GM18868 (cell line): ENCODE measurements around the gene SLC35B2.
"Not testable (repeated sequence)": the region's sequence is repeated elsewhere in the genome, so short reads cannot be mapped to it uniquely, and the experiment has no call there.

Experiments
- ATAC-seq: cut with Tn5 transposase; IDR thresholded peaks from one replicate; pipeline ENCODE4 v1.9.1; 2021; ENCODE audit warnings: mild to moderate bottlenecking, moderate library complexity; ENCODE audit not compliant: unreplicated experiment

The SLC35B2 gene

GRCh38 chr6:44235891-44236516, 21.3 kb downstream of the SLC35B2 start:
- ATAC-seq = no peak

- ATAC-seq = no peak
These were observed 22.1 kb downstream of the SLC35B2 start for GRCh38 chr6:44235269-44235668.

- no peak for ATAC-seq
These were observed 23.0 kb downstream of the SLC35B2 start for GRCh38 chr6:44234101-44235025.

- no peak for ATAC-seq
These were observed 23.7 kb downstream of the SLC35B2 start for GRCh38 chr6:44233567-44234100.

- ATAC-seq = no peak
These were observed 24.4 kb downstream of the SLC35B2 start for GRCh38 chr6:44232676-44233566.

GRCh38 chr6:44231426-44231825, 25.9 kb downstream of the SLC35B2 start:
- not testable (repeated sequence) for ATAC-seq

- no peak for ATAC-seq
These were observed 27.2 kb downstream of the SLC35B2 start for GRCh38 chr6:44230034-44230675.

GRCh38 chr6:44229376-44230033, 27.8 kb downstream of the SLC35B2 start:
- ATAC-seq = no peak

- no peak for ATAC-seq
These were observed 28.5 kb downstream of the SLC35B2 start for GRCh38 chr6:44228836-44229235.

GRCh38 chr6:44228433-44228832, 28.9 kb downstream of the SLC35B2 start:
- ATAC-seq = no peak

GRCh38 chr6:44228031-44228430, 29.3 kb downstream of the SLC35B2 start:
- no peak for ATAC-seq

GRCh38 chr6:44227148-44227793, 30.1 kb downstream of the SLC35B2 start:
- ATAC-seq = no peak

- ATAC-seq = no peak
These were observed 30.8 kb downstream of the SLC35B2 start for GRCh38 chr6:44226368-44227147.

GRCh38 chr6:44225579-44226325, 31.6 kb downstream of the SLC35B2 start:
- no peak for ATAC-seq

- no peak for ATAC-seq
These were observed 32.4 kb downstream of the SLC35B2 start for GRCh38 chr6:44224965-44225305.

- ATAC-seq = no peak
These were observed 33.0 kb downstream of the SLC35B2 start for GRCh38 chr6:44224029-44224964.
